ENCODE data around the gene GNRH2. TPM values are rescaled to one million over a fixed set of nuclear protein-coding genes. Genes with fewer than 3 reads are reported as not detected.
A peak's percentile ranks its signal among the peaks of the same experiment; 100 is the strongest.

GNRH2 gene
- polyA plus RNA-seq, 1 of the 3 experiments (the other 2 are of a cell fraction), result 0.58 TPM

DNA sequence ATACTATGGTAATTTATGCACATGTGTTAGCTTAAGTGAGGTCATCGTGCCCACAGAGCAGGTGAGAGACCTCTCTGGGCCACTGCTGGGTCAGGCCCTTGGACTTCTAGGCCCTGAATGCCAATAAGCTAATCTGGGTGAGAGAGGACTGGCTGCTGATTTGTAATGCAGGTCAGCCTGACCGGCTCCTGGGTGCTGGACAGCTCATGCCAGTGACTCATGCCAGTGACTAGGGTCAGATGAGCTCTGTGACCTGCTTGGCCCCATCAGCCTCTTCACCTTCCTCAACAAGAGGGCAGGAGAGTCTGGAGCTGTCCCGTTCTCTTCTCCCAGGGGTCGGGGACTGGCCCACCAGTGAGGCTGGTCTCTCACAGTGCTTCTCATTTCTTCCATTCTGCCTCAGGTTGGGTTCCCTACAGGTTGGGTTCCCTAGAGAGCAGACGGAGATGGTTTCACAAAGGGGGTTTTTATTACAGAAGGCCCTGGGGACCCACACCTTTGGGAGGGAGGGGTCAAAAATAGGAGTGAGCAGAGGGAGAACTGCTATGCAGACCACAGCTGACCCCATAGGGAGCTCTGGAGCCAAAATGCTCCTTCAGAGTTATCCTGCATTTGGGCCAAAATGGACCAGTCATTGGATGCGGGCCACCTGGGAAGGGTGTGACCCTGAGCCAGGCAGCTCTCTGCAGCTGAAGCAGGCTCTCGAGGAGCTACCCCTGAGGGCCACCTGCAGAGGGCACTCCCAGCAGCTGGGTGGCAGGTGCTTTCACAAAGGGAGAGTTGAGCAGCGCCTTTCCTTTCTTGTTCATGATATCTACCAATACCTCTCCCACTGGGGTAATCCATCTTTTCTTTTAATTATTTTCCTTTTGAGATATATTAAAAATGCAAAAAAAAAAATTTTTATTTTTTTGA, 25.8 kb downstream of the GNRH2 start:
- Histone ChIP-seq H3K4me1 (ENCODE audit: control insufficient read depth in 1 of 2, insufficient read depth in 2 of 2, low read depth in 1 of 2, low read length in 1 of 2) (no peaks in the 10 kb centered on the region), H3K36me3 (replicated peaks in 1 of 2; ENCODE audit: control insufficient read depth in 1 of 2, insufficient read depth in 2 of 2, low read length in 1 of 2) (no peaks in the 10 kb centered on the region), H3K4me2 (no peak overlapping the region), H3K9me2 (no peaks in the 10 kb centered on the region), H3K27ac (ENCODE audit: low read depth in 2 of 2, low read length in 1 of 2) (no peak overlapping the region), H2AFZ (ENCODE audit: low read depth) (no peak overlapping the region), H4K20me1 (ENCODE audit: insufficient read depth) (no peaks in the 10 kb centered on the region), H3K27me3 (ENCODE audit: insufficient read depth) (no peaks in the 10 kb centered on the region), H3K4me3 (ENCODE audit: low read depth in 2 of 2, low read length in 1 of 2) (no peak overlapping the region), H3K79me2 (ENCODE audit: insufficient read depth) (no peaks in the 10 kb centered on the region), H3F3A (replicated peaks; ENCODE audit: insufficient read depth) (no peaks in the 10 kb centered on the region), H3K9ac (no peak overlapping the region), H3K9me3 (no peaks in the 10 kb centered on the region)
- 87% methylated on average over 5 of the region's 8 CpGs for WGBS (ENCODE audit: low lambda C conversion rate)
- 0 out of 2 replicates have a peak, but pooled peaks have one; percentile 10 for TF ChIP-seq RXRA (IDR thresholded peaks at IDR 0.05; ENCODE audit: borderline replicate concordance, low read depth)
- TF ChIP-seq FOSL2 (IDR thresholded peaks at IDR 0.05; ENCODE audit: borderline replicate concordance, low read depth), result peak; percentile 62; the same call in 1 of the 2 replicates
- no peak for TF ChIP-seq NFIC (IDR thresholded peaks at IDR 0.05; ENCODE audit: borderline replicate concordance)
- TF ChIP-seq JUND (IDR thresholded peaks at IDR 0.05), result peak; percentile 28; the same call in 1 of the 2 replicates
- TF ChIP-seq, protein P1, sequence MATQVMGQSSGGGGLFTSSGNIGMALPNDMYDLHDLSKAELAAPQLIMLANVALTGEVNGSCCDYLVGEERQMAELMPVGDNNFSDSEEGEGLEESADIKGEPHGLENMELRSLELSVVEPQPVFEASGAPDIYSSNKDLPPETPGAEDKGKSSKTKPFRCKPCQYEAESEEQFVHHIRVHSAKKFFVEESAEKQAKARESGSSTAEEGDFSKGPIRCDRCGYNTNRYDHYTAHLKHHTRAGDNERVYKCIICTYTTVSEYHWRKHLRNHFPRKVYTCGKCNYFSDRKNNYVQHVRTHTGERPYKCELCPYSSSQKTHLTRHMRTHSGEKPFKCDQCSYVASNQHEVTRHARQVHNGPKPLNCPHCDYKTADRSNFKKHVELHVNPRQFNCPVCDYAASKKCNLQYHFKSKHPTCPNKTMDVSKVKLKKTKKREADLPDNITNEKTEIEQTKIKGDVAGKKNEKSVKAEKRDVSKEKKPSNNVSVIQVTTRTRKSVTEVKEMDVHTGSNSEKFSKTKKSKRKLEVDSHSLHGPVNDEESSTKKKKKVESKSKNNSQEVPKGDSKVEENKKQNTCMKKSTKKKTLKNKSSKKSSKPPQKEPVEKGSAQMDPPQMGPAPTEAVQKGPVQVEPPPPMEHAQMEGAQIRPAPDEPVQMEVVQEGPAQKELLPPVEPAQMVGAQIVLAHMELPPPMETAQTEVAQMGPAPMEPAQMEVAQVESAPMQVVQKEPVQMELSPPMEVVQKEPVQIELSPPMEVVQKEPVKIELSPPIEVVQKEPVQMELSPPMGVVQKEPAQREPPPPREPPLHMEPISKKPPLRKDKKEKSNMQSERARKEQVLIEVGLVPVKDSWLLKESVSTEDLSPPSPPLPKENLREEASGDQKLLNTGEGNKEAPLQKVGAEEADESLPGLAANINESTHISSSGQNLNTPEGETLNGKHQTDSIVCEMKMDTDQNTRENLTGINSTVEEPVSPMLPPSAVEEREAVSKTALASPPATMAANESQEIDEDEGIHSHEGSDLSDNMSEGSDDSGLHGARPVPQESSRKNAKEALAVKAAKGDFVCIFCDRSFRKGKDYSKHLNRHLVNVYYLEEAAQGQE (IDR thresholded peaks at IDR 0.05; ENCODE audit: low read depth, low read length), result peak; percentile 92
- TF ChIP-seq GATA2 (CRISPR knock-in tag; IDR thresholded peaks at IDR 0.05), result no peak
- ChIA-PET POLR2A (no interaction called here), CTCF (interaction anchor here (1.4 to 3.8 kb wide), 2 partner anchors 16 to 426 kb away, joined by 4 to 18 read pairs; no protein-coding TSS in a partner anchor)
- no peak for DNase-seq

DNA sequence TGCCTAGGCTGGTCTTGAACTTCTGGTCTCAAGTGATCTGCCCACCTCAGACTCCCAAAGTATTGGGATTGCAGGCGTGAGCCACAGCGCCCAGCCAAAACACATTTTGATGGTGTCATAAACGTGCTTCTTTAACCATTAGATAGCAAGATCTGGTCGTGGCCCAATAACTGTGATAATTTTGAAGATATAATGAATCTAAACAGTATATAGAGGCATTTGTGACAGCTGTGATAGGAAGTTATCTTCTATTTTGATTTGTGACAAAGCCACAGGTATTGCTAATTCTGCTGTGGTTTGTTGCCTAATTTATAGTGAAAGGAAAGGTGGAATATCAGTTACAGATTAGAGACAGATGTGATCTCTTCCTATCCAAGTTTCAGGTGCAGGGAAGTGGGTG, 27.3 kb downstream of the GNRH2 start:
- no peak for DNase-seq
- POLR2A ChIA-PET, result no interaction called here
- H3K9me3 ChIP-seq, result no peaks in the 10 kb centered on the region

More for the DNA sequence above, 27.3 kb downstream of the GNRH2 start:
- Histone ChIP-seq H3K27me3 (ENCODE audit: insufficient read depth) (no peaks in the 10 kb centered on the region), H3K4me3 (ENCODE audit: low read depth in 2 of 2, low read length in 1 of 2) (no peak overlapping the region), H3K4me1 (ENCODE audit: control insufficient read depth in 1 of 2, insufficient read depth in 2 of 2, low read depth in 1 of 2, low read length in 1 of 2) (no peaks in the 10 kb centered on the region), H3K9ac (no peak overlapping the region), H4K20me1 (ENCODE audit: insufficient read depth) (no peaks in the 10 kb centered on the region), H3F3A (replicated peaks; ENCODE audit: insufficient read depth) (no peaks in the 10 kb centered on the region), H2AFZ (ENCODE audit: low read depth) (no peak overlapping the region), H3K9me2 (no peaks in the 10 kb centered on the region), H3K4me2 (no peak overlapping the region), H3K79me2 (ENCODE audit: insufficient read depth) (no peaks in the 10 kb centered on the region), H3K27ac (ENCODE audit: low read depth in 2 of 2, low read length in 1 of 2) (no peak overlapping the region), H3K36me3 (replicated peaks in 1 of 2; ENCODE audit: control insufficient read depth in 1 of 2, insufficient read depth in 2 of 2, low read length in 1 of 2) (no peaks in the 10 kb centered on the region)
- CTCF ChIA-PET, result interaction anchor here (3.8 kb wide), 1 partner anchor 17 kb away, joined by 18 read pairs; no protein-coding TSS in a partner anchor
- 66% methylated on average over 4 of the region's 4 CpGs for WGBS (ENCODE audit: low lambda C conversion rate)
- TF ChIP-seq TAF1 (IDR thresholded peaks at IDR 0.05; ENCODE audit: borderline replicate concordance, low read depth, low read length), result no peak
- TF ChIP-seq, protein P2, sequence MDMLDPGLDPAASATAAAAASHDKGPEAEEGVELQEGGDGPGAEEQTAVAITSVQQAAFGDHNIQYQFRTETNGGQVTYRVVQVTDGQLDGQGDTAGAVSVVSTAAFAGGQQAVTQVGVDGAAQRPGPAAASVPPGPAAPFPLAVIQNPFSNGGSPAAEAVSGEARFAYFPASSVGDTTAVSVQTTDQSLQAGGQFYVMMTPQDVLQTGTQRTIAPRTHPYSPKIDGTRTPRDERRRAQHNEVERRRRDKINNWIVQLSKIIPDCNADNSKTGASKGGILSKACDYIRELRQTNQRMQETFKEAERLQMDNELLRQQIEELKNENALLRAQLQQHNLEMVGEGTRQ (IDR thresholded peaks at IDR 0.05; ENCODE audit: borderline replicate concordance, low read depth, low read length), result no peak
